Bronchial epithelial cell (primary cell): ENCODE data around the gene PAEP. TPM values are rescaled to one million over a fixed set of nuclear protein-coding genes. Genes with fewer than 3 reads are reported as not detected.
"Not testable (repeated sequence)": the region's sequence is repeated elsewhere in the genome, so short reads cannot be mapped to it uniquely, and the experiment has no call there.

Experiments
- DNase-seq: peaks from one replicate; pipeline ENCODE4 v3.0.0-alpha.2; 2010; ENCODE audit warnings: low read depth
- FAIRE-seq: peaks from 2 replicates; lab custom pipeline; 2011; peaks lifted over from hg19 to GRCh38; lab: Jason Lieb, UNC
- H3K27me3 ChIP-seq: 2 replicates; pipeline ENCODE4 v1.5.1; 2011; ENCODE audit warnings: low read length; ENCODE audit not compliant: control insufficient read depth, insufficient read depth
- H3K36me3 ChIP-seq: 2 replicates; pipeline ENCODE4 v1.5.1; 2011; ENCODE audit warnings: low read length; ENCODE audit not compliant: control insufficient read depth, insufficient read depth
- H3K4me3 ChIP-seq: 2 replicates; pipeline ENCODE4 v1.5.1; 2011; ENCODE audit warnings: mild to moderate bottlenecking, low read depth, low read length, control low read depth
- CTCF ChIP-seq: IDR thresholded peaks from 2 replicates; pipeline ENCODE4 v1.5.1; 2011; ENCODE audit warnings: mild to moderate bottlenecking, moderate library complexity, low read length, control low read depth, inconsistent platforms; ENCODE audit not compliant: insufficient read depth, severe bottlenecking
- total RNA-seq: library from RNA; depleted of rRNA; stranded (reverse); fragments of >200 nt; gene quantifications from 2 replicates; pipeline ENCODE4 v1.2.1, GENCODE V29; 2014

Gene PAEP
- not detected in 2 replicates for total RNA-seq

- DNase-seq (no peak), FAIRE-seq (no peak)
- Histone ChIP-seq H3K4me3 (no peak within 1 kb of the TSS), H3K36me3 (no peaks in the 10 kb centered on the region), H3K27me3 (no peaks in the 10 kb centered on the region)
- no peak for TF ChIP-seq CTCF
These were observed at the start of gene PAEP for GRCh38 chr9:135561391-135562234. TSS of gene PAEP (plus strand) at chr9:135561756.

GRCh38 chr9:135512241-135512603, 49.3 kb upstream of the PAEP start:
- no peaks in the 10 kb centered on the region for H3K36me3 ChIP-seq
- no peak for TF ChIP-seq CTCF
- DNase-seq: no peak
- no peaks in the 10 kb centered on the region for H3K27me3 ChIP-seq
- no peak overlapping the region for H3K4me3 ChIP-seq
- FAIRE-seq: no peak

GRCh38 chr9:135512904-135513303, 48.7 kb upstream of the PAEP start:
- no peak for TF ChIP-seq CTCF
- FAIRE-seq (no peak), DNase-seq (no peak)

GRCh38 chr9:135513351-135513846, 48.2 kb upstream of the PAEP start:
- Histone ChIP-seq H3K27me3 (no peaks in the 10 kb centered on the region), H3K36me3 (no peaks in the 10 kb centered on the region), H3K4me3 (no peak overlapping the region)
- no peak for TF ChIP-seq CTCF
- DNase-seq (no peak), FAIRE-seq (no peak)

More at GRCh38 chr9:135512904-135513303, 48.7 kb upstream of the PAEP start:
- Histone ChIP-seq H3K4me3 (no peak overlapping the region), H3K27me3 (no peaks in the 10 kb centered on the region), H3K36me3 (no peaks in the 10 kb centered on the region)

- not testable (repeated sequence) for H3K27me3 ChIP-seq, DNase-seq, FAIRE-seq, H3K36me3 ChIP-seq, H3K4me3 ChIP-seq
These were observed 47.6 kb upstream of the PAEP start for GRCh38 chr9:135513906-135514305.

- DNase-seq (no peak), FAIRE-seq (no peak)
- no peak for TF ChIP-seq CTCF
- no peak overlapping the region for H3K4me3 ChIP-seq
- H3K27me3 ChIP-seq: no peaks in the 10 kb centered on the region
- H3K36me3 ChIP-seq: no peaks in the 10 kb centered on the region
These were observed 47.0 kb upstream of the PAEP start for GRCh38 chr9:135514342-135515082.
